GM12873 (cell line): ENCODE results near the gene HAP1.

Experiments
- TF ChIP-seq, protein P1 (sequence below): IDR thresholded peaks from 2 replicates; pipeline ENCODE4 v1.5.1; 2012; ENCODE audit warnings: low read depth, mild to moderate bottlenecking, moderate library complexity, low read length, control low read depth; ENCODE audit not compliant: insufficient read depth; ENCODE audit errors: missing control alignments

Gene HAP1

DNA sequence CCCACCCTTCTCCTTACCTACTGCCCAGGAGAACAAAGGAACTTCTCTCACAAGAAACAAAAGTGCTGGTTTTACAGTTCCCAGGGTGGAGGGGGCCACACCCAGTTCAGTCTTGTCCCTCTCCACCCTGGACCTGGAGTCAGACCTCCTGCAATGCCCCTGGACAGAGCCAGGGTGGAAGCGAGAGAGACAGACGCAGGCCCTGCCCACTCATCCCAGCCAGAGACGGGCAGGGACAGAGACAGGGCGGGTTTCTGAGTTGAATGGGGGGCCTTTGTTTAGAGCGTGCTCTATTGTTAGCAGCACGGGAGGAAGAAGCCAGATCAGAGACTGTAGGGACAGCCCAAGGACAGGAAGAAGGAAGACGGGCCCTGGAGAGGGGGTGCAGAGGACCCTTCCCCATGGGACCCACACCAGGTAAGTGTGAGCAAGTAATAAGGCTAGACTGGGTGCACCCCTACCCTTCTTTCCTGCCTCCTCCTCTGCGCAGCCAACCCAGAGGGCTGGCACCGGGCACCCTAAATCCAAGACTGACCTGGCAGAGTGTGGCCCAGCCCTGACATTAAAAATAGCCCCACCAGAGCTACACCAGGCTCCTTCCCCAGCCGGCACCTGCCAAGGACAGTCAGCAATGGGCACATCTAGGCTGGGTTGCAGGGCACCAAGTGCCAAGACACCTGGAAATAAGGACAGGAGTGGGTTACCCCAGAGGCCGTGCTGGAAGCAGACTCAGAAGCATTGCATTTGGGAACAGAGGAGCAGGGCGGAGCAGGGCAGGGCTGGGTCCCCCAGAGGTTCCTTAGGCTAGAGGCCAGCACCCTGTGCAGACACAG lies 41.2 kb upstream of the HAP1 start:
- TF ChIP-seq, protein P1, sequence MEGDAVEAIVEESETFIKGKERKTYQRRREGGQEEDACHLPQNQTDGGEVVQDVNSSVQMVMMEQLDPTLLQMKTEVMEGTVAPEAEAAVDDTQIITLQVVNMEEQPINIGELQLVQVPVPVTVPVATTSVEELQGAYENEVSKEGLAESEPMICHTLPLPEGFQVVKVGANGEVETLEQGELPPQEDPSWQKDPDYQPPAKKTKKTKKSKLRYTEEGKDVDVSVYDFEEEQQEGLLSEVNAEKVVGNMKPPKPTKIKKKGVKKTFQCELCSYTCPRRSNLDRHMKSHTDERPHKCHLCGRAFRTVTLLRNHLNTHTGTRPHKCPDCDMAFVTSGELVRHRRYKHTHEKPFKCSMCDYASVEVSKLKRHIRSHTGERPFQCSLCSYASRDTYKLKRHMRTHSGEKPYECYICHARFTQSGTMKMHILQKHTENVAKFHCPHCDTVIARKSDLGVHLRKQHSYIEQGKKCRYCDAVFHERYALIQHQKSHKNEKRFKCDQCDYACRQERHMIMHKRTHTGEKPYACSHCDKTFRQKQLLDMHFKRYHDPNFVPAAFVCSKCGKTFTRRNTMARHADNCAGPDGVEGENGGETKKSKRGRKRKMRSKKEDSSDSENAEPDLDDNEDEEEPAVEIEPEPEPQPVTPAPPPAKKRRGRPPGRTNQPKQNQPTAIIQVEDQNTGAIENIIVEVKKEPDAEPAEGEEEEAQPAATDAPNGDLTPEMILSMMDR: no peak

DNA sequence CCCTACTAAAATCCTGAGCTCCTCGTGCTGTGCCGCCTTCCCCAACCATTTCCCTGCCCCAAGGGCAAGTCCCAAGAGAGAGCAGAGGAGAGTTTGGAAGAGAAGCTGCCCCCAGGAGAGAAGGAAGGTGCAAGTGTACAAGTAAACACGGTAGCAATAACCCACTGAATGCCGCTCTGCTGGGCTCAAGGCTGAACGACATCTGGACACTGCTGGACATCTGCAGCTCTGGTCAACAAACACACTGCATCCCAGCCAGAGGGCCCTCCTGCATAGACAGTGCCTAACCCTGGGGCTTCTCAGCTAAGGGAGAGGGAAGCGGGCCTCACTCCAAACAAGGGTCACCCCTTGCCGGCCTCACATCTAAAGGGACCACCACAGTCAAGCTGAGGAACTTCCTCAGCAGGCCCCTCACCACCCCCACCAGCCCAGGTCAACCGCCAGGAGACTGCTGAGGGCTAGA lies 39.3 kb upstream of the HAP1 start:
- TF ChIP-seq, protein P1: no peak

DNA sequence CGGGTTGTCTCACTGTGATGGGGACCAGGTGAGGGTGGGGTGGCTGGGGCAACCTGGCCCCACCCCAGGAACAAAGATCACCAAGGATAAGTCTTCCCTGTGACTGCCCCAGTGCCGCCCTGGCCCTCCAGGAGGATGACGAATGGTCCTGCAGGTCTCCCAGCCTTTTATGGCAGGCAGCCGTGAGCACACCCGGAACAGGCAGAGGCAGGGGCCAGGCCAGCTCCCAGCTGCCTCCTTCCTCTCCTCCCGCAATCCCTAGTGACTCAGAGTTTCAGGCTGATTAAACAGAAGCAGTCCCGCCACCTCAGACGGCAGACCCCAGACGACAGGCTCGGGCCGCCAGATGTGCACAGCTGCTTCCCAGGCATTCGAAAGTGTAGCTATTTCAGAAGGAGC lies 38.7 kb upstream of the HAP1 start:
- TF ChIP-seq, protein P1: no peak

DNA sequence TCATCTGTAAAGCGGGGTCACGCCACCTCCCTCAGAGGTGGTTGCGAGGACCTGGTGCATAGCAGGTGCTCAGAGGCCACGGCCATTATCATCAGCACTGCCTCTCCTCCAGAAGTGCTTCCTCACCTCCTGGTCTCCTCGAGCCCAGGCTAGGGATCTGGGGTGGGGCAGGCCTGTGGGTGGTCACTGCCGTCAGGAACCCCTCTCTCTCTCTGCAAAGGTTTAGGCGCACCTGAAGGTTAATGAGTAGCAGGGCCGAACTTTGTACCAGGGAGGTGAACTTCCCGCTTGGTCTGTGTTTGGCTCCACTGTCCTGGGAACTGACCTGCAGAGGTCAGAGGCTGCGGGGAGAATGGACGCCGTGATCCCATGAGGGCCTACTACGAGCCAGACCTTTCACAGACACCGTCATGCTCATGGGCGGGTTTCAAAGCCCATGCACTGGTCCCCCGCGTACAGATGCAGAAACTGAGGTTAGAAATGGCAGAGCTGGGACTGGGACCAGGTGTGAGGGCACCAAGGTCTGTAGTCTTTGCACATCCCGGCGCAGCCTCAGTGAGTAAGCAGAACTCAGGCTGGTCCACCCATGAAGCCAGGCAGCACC lies 38.2 kb upstream of the HAP1 start:
- TF ChIP-seq, protein P1: no peak

DNA sequence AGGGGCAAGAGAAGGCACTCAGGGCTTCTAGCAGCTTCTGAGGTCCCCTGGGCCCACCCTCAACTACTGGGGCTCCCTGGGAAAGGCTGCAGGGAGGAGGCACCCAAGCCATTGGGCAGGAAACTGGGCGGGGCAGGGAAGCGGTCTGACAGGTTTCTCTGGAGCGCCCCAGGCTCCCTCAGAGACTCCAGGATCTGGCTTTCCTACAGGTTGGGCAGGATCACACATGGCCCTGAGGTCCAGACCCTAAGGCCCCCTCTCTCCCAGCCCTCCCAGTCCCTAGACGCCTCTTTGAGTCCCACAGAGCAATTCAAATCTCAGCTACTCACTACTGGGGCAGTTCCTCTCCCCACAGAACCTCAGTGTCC lies 37.8 kb upstream of the HAP1 start:
- TF ChIP-seq, protein P1: no peak

DNA sequence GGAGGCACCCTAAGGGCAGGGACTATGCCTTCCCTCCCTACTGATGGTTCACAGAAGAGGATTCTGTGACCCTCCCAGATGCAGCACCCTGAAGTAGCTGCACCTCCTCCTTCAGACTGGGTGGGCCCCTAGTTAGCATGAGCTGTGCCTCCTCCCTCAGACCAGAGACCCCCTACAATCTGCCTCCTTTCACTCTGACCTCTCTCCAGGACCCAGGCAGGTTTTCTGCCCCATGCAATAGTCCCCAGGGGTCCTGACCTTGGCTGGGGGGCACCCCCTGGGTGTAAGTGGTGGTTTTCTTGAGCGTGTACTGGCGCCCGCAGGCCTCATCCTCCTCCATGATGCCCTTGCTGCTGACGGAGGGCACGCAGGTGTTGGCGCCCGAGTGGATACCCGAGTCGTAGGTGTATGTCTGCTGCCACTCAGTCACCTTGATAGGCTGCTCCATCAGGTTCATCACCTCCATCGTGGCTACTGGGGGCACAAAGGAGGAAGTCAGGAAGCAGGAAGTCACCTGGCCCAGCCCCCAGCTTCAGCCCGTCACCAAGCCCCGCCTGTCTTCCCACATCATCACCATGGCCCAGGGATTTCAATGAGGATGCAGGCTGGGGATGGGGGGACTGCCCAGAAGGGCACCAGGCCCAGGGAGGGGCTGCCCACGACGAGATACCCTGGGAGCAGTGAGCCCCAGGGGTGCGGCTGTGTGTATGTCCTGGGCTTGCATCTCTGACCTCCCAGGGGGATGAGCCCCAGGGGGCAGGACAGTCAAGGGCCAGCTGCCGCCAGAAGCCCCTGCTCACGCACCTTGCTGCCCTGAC lies 37.2 kb upstream of the HAP1 start:
- TF ChIP-seq, protein P1: no peak

DNA sequence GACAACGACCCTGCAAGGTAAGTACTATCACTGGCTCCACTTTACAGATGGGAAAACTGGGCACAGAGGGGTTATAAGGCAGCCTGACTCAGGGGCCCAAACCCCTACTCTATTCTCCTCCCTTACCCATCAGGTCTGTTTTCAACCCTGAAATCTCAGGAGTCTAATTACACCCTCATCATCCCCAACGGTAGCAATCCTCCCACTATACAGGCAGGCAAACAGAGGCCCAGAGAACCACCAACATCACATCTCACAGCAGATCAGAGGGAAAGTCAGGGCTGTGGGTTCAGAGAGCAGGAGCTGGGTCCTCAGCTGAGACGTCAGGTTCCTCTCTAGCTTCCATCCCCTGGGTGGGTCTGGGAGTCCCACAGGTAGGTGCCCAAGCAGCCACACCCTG lies 35.5 kb upstream of the HAP1 start:
- TF ChIP-seq, protein P1: no peak
